ENCODE measurements around the gene ERBB3.
"Not testable (repeated sequence)": the region's sequence is repeated elsewhere in the genome, so short reads cannot be mapped to it uniquely, and the experiment has no call there.

ERBB3 gene

DNA sequence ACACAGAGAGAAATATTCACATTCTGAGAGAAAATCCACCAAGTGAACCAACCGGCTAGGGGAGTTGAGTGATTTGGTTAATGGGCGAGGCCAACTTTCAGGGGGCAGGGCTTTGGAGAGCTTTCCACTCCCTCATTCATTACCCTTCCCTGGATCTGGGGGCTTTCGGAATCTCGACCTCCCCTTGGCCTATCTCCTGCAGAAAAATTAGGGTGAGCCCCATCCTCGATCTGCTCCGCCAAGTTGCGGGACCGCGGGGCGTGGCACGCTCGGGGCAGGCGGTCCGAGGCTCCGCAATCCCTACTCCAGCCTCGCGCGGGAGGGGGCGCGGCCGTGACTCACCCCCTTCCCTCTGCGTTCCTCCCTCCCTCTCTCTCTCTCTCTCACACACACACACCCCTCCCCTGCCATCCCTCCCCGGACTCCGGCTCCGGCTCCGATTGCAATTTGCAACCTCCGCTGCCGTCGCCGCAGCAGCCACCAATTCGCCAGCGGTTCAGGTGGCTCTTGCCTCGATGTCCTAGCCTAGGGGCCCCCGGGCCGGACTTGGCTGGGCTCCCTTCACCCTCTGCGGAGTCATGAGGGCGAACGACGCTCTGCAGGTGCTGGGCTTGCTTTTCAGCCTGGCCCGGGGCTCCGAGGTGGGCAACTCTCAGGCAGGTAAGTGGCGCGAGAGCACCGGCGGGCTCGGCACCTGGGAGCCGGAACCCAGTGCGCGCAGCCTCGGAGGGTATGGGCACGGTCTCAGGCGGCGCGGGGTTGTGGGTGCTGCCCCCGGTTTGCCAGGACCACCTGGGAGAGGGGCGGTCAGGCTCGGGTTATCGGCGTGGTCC, at the start of gene ERBB3:
Gene ERBB3, plus strand, starts transcription at position 443 of the 833 bp plus-strand sequence. Its CDS starts 136 bp downstream, at position 579.
- no peaks in the 10 kb centered on the region for H3K36me3 ChIP-seq (ENCODE audit: control insufficient read depth in 1 of 2, insufficient read depth in 2 of 2, low read length in 2 of 2)
- H3K4me3 ChIP-seq (ENCODE audit: low read depth in 1 of 2, low read length in 2 of 2) = peak within 1 kb of the TSS; percentile 65 to 76
- no peaks in the 10 kb centered on the region for H3K27me3 ChIP-seq (ENCODE audit: low read depth, low read length)
- H3K9me3 ChIP-seq (ENCODE audit: control insufficient read depth in 1 of 2, low read length in 2 of 2) = no peaks in the 10 kb centered on the region
- peak within 1 kb of the TSS; percentile 82 for H3K27ac ChIP-seq (ENCODE audit: low read length)
- peaks cover 0 to 22% of the 10 kb centered on the region in 2 donors for H3K4me1 ChIP-seq (ENCODE audit: control insufficient read depth in 1 of 2, insufficient read depth in 2 of 2, low read length in 2 of 2)

DNA sequence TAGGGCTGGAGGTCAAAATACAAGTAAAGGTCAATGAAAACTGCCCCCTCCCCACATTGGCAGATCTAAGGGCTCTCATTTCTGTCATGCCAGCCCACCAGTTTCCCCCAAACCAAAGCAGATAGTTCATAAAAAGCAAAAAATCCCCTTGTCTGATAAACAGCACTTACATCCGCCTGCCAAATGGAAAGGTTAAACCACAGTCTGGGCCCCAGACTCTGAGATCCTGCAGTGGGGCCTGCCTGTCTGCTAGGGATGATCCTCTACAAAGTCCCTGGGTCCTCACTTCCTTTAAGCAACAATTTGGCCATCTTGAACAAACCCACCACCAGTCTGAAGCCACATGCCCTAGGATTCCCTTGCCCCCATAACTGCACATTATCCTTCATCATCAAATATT, 48.0 kb upstream of the ERBB3 start:
- H3K4me1 ChIP-seq (ENCODE audit: control insufficient read depth in 1 of 2, insufficient read depth in 2 of 2, low read length in 2 of 2) = no peaks in the 10 kb centered on the region
- H3K36me3 ChIP-seq (ENCODE audit: control insufficient read depth in 1 of 2, insufficient read depth in 2 of 2, low read length in 2 of 2) = peaks cover 34 to 67% of the 10 kb centered on the region in 2 donors
- H3K27me3 ChIP-seq (ENCODE audit: low read depth, low read length) = no peaks in the 10 kb centered on the region
- H3K9me3 ChIP-seq (ENCODE audit: control insufficient read depth in 1 of 2, low read length in 2 of 2) = no peaks in the 10 kb centered on the region
- no peak overlapping the region for H3K27ac ChIP-seq (ENCODE audit: low read length)
- H3K4me3 ChIP-seq (ENCODE audit: low read depth in 1 of 2, low read length in 2 of 2) = no peak overlapping the region

GRCh38 chr12:56034586-56035332, 45.2 kb upstream of the ERBB3 start:
- Histone ChIP-seq H3K27ac (ENCODE audit: low read length) (no peak overlapping the region), H3K27me3 (ENCODE audit: low read depth, low read length) (no peaks in the 10 kb centered on the region), H3K4me1 (ENCODE audit: control insufficient read depth in 1 of 2, insufficient read depth in 2 of 2, low read length in 2 of 2) (no peaks in the 10 kb centered on the region), H3K36me3 (ENCODE audit: control insufficient read depth in 1 of 2, insufficient read depth in 2 of 2, low read length in 2 of 2) (peaks cover 39 to 51% of the 10 kb centered on the region in 2 donors), H3K9me3 (ENCODE audit: control insufficient read depth in 1 of 2, low read length in 2 of 2) (no peaks in the 10 kb centered on the region), H3K4me3 (ENCODE audit: low read depth in 1 of 2, low read length in 2 of 2) (no peak overlapping the region)

DNA sequence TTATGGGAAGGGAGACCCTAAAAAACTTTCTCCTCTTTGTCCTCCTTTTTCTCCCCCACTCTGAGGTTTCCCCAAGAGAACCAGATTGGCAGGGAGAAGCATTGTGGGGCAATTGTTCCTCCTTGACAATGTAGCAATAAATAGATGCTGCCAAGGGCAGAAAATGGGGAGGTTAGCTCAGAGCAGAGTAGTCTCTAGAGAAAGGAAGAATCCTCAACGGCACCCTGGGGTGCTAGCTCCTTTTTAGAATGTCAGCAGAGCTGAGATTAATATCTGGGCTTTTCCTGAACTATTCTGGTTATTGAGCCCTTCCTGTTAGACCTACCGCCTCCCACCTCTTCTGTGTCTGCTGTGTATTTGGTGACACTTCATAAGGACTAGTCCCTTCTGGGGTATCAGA, 42.8 kb upstream of the ERBB3 start:
- Histone ChIP-seq H3K36me3 (ENCODE audit: control insufficient read depth in 1 of 2, insufficient read depth in 2 of 2, low read length in 2 of 2) (peaks cover 39 to 46% of the 10 kb centered on the region in 2 donors), H3K4me1 (ENCODE audit: control insufficient read depth in 1 of 2, insufficient read depth in 2 of 2, low read length in 2 of 2) (peaks cover 0 to 4% of the 10 kb centered on the region in 2 donors), H3K9me3 (ENCODE audit: control insufficient read depth in 1 of 2, low read length in 2 of 2) (no peaks in the 10 kb centered on the region), H3K27ac (ENCODE audit: low read length) (no peak overlapping the region), H3K27me3 (ENCODE audit: low read depth, low read length) (no peaks in the 10 kb centered on the region), H3K4me3 (ENCODE audit: low read depth in 1 of 2, low read length in 2 of 2) (no peak overlapping the region)

DNA sequence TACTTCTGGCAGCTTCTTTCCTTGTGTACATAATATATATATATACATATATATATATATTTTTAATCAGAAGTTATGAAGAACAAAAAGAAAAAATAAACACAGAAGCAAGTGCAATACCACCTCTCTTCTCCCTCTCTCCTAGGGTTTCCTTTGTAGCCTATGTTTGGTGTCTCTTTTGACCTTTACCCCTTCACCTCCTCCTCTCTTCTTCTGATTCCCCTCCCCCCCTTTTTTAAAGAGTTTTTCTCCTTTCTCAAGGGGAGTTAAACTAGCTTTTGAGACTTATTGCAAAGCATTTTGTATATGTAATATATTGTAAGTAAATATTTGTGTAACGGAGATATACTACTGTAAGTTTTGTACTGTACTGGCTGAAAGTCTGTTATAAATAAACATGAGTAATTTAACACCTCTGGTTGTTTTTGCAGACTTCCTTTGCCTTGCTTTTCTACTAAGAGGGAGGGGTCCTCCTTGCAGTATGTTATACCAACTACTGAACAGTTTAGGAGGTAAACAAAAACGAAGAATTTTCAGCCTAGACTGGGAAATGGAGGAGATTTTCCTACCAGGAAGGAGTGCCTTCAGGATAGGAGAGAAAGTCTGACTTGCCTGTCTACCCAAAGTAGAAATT, 41.8 kb upstream of the ERBB3 start:
- Histone ChIP-seq H3K4me3 (ENCODE audit: low read depth in 1 of 2, low read length in 2 of 2) (no peak overlapping the region), H3K27me3 (ENCODE audit: low read depth, low read length) (no peaks in the 10 kb centered on the region), H3K36me3 (ENCODE audit: control insufficient read depth in 1 of 2, insufficient read depth in 2 of 2, low read length in 2 of 2) (peaks cover 36 to 37% of the 10 kb centered on the region in 2 donors), H3K9me3 (ENCODE audit: control insufficient read depth in 1 of 2, low read length in 2 of 2) (no peaks in the 10 kb centered on the region), H3K4me1 (ENCODE audit: control insufficient read depth in 1 of 2, insufficient read depth in 2 of 2, low read length in 2 of 2) (peaks cover 6 to 11% of the 10 kb centered on the region in 2 donors), H3K27ac (ENCODE audit: low read length) (no peak overlapping the region)

- no peak overlapping the region for H3K27ac ChIP-seq (ENCODE audit: low read length)
These were observed 39.8 kb upstream of the ERBB3 start for GRCh38 chr12:56040151-56040550.

DNA sequence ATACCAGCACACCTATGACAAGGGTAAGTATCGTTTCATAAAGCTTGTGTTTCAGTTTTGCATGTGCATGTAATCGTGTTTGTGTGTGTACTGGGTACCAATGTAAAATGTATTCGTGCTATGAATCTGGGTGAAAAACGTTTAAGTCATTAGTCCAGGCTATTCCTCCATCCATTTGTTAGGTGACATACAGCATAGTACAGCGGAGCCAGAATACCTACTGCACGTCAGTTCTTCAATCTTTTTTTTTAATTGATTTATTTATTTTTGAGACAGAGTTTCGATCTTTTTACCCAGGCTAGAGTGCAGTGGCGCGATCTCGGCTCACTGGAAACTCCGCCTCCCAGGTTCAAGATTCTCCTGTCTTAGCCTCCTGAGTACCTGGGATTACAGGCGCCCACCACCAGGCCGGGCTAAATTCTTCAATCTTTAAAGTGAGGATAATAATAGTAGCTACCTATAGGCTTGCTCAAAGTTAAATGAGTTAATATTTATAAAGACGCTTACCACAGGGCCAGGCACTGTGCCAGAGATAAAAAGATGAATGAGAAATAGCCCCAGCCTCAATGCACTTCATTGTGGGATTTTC, 38.9 kb upstream of the ERBB3 start:
- Histone ChIP-seq H3K36me3 (ENCODE audit: control insufficient read depth in 1 of 2, insufficient read depth in 2 of 2, low read length in 2 of 2) (peaks cover 32 to 35% of the 10 kb centered on the region in 2 donors), H3K4me3 (ENCODE audit: low read depth in 1 of 2, low read length in 2 of 2) (peak overlapping the region; percentile 2 to 89), H3K27ac (ENCODE audit: low read length) (peak overlapping the region; percentile 47), H3K4me1 (ENCODE audit: control insufficient read depth in 1 of 2, insufficient read depth in 2 of 2, low read length in 2 of 2) (peaks cover 9 to 17% of the 10 kb centered on the region in 2 donors), H3K27me3 (ENCODE audit: low read depth, low read length) (no peaks in the 10 kb centered on the region), H3K9me3 (ENCODE audit: control insufficient read depth in 1 of 2, low read length in 2 of 2) (no peaks in the 10 kb centered on the region)

More at GRCh38 chr12:56040151-56040550, 39.8 kb upstream of the ERBB3 start:
- no peaks in the 10 kb centered on the region for H3K27me3 ChIP-seq (ENCODE audit: low read depth, low read length)
- no peak overlapping the region for H3K4me3 ChIP-seq (ENCODE audit: low read depth in 1 of 2, low read length in 2 of 2)
- H3K9me3 ChIP-seq (ENCODE audit: control insufficient read depth in 1 of 2, low read length in 2 of 2) = no peaks in the 10 kb centered on the region
- H3K4me1 ChIP-seq (ENCODE audit: control insufficient read depth in 1 of 2, insufficient read depth in 2 of 2, low read length in 2 of 2) = peaks cover 9 to 17% of the 10 kb centered on the region in 2 donors
- H3K36me3 ChIP-seq (ENCODE audit: control insufficient read depth in 1 of 2, insufficient read depth in 2 of 2, low read length in 2 of 2) = peaks cover 36 to 42% of the 10 kb centered on the region in 2 donors

GRCh38 chr12:56041552-56042429, 38.2 kb upstream of the ERBB3 start, which contains the start of gene RPS26:
Gene RPS26 (plus strand): TSS chr12:56041918. CDS start chr12:56042167, 249 bp downstream.
- no peaks in the 10 kb centered on the region for H3K9me3 ChIP-seq (ENCODE audit: control insufficient read depth in 1 of 2, low read length in 2 of 2)
- H3K36me3 ChIP-seq (ENCODE audit: control insufficient read depth in 1 of 2, insufficient read depth in 2 of 2, low read length in 2 of 2) = peaks cover 26 to 28% of the 10 kb centered on the region in 2 donors
- H3K4me3 ChIP-seq (ENCODE audit: low read depth in 1 of 2, low read length in 2 of 2) = peak within 1 kb of the TSS; percentile 78 to 89
- peak within 1 kb of the TSS; percentile 93 for H3K27ac ChIP-seq (ENCODE audit: low read length)
- H3K27me3 ChIP-seq (ENCODE audit: low read depth, low read length) = no peaks in the 10 kb centered on the region
- H3K4me1 ChIP-seq (ENCODE audit: control insufficient read depth in 1 of 2, insufficient read depth in 2 of 2, low read length in 2 of 2) = peaks cover 9 to 17% of the 10 kb centered on the region in 2 donors

DNA sequence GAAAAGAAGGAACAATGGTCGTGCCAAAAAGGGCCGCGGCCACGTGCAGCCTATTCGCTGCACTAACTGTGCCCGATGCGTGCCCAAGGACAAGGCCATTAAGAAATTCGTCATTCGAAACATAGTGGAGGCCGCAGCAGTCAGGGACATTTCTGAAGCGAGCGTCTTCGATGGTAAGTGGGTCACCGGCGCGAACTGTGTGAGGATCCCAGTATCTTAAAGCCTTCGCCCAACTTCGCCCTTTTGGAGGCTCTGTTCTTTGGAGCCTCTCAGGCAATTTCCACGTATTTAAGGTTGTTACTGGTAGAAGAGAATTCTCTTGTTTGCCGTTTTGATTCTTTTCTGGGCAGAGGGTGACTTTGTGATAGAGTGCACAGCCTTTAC, 37.5 kb upstream of the ERBB3 start:
- H3K9me3 ChIP-seq (ENCODE audit: control insufficient read depth in 1 of 2, low read length in 2 of 2); H3K27me3 ChIP-seq (ENCODE audit: low read depth, low read length): not testable (repeated sequence)
- peak overlapping the region; percentile 93 for H3K27ac ChIP-seq (ENCODE audit: low read length)
- peaks cover 9 to 17% of the 10 kb centered on the region in 2 donors for H3K4me1 ChIP-seq (ENCODE audit: control insufficient read depth in 1 of 2, insufficient read depth in 2 of 2, low read length in 2 of 2)
- H3K36me3 ChIP-seq (ENCODE audit: control insufficient read depth in 1 of 2, insufficient read depth in 2 of 2, low read length in 2 of 2) = peaks cover 22 to 24% of the 10 kb centered on the region in 2 donors
- peak overlapping the region; percentile 78 to 89 for H3K4me3 ChIP-seq (ENCODE audit: low read depth in 1 of 2, low read length in 2 of 2)

DNA sequence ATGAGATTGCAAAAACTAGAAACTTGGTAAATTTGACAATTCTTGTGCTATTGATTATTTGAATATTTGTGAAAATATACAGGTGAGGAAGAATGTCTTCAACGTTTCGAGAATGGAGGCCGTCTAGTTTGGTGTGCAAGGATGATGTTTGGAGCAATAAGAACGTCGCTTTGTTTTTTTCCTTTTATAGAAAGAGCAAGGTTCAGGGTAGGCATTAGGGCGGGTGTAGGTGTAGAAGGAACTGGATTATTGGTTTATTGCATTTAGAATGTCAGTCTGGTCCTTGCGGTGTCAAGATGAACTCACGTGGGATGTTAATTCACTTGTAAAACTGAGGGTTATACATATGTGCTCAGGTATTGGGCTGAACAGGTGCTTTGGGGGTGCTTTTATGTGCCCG, 37.1 kb upstream of the ERBB3 start:
- H3K27me3 ChIP-seq (ENCODE audit: low read depth, low read length) = no peaks in the 10 kb centered on the region
- peaks cover 9 to 17% of the 10 kb centered on the region in 2 donors for H3K4me1 ChIP-seq (ENCODE audit: control insufficient read depth in 1 of 2, insufficient read depth in 2 of 2, low read length in 2 of 2)
- peak overlapping the region; percentile 78 to 89 for H3K4me3 ChIP-seq (ENCODE audit: low read depth in 1 of 2, low read length in 2 of 2)
- peaks cover 20 to 21% of the 10 kb centered on the region in 2 donors for H3K36me3 ChIP-seq (ENCODE audit: control insufficient read depth in 1 of 2, insufficient read depth in 2 of 2, low read length in 2 of 2)
- no peaks in the 10 kb centered on the region for H3K9me3 ChIP-seq (ENCODE audit: control insufficient read depth in 1 of 2, low read length in 2 of 2)
- H3K27ac ChIP-seq (ENCODE audit: low read length) = peak overlapping the region; percentile 93

All from muscle layer of duodenum (tissue), 2 donors.